NCI-H460 (cell line): ENCODE measurements around the gene TINAGL1. TPM values are rescaled to one million over a fixed set of nuclear protein-coding genes. Genes with fewer than 3 reads are reported as not detected.

Experiments
- DNase-seq: peaks from one replicate; pipeline ENCODE4 v3.0.0-alpha.2; 2016; ENCODE audit warnings: low read depth; ENCODE audit errors: extremely low read depth
- total RNA-seq: library from RNA; depleted of rRNA; stranded (reverse); fragments of >200 nt; shearing (Covaris generic); gene quantifications from 2 replicates; pipeline ENCODE4 v1.2.3, GENCODE V29; 2014

The TINAGL1 gene
- total RNA-seq, 1 experiment from 2014 or later = 0.27 TPM

DNA sequence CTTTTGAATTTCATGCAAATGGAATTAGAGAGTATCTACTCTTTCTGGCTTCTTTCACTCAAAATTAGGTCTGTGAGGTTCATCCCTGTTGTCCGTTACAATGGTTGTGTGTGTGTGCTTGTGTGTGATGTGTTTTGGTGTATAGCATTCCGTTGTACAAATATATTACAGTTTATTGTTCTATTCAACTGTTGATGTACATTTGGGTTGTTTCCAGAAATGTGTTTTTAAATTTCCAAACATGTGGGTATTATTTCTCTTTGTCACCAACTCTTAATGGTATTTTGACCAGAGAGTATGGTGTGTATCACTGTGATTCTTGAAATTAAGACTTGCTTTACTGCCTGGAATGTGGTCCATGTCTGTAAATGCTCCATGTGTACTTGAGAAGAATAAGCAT is 24.3 kb downstream of the TINAGL1 start:
- DNase-seq = no peak

DNA sequence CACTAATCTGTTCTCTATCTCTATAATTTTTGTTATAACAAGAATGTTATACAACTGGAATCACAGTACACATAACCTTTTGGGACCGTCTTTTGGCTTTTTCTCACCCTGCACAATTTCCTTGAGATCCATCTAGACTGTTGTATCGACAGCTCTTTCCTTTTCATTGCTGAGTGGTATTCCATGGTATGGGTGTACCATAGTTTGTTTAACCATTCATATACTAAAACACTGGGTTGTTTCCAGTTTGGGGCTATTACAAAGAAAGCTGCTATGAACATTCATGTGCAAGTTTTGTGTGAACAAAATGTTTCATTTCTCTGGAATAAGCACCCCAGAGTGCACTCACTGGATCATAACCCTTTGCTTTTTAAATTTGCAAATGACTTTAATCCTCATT is 25.8 kb downstream of the TINAGL1 start:
- no peak for DNase-seq

DNA sequence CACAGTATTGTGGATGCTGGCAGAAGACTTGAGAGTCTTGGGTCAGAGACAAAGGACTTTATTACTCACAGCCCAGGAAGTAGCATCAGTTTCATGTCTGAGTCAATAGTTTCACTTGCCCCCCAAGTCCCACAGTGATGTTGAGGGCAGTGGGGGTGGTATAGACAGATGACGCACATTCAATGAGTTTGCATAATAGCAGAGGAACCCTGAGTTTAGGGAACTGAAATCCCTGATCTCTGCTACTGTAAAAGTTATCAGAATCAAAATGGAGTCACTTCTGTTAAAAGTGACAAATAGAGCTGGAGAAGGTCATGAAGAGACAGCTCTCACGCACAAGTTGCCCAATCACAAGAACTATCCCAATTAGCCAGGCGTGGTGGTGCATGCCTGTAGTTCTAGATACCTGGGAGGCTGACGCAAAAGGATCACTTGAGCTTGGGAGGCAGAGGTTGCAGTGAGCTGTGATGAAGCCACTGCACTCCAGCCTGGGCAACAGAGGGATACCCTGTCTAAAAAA is 29.7 kb downstream of the TINAGL1 start:
- no peak for DNase-seq

DNA sequence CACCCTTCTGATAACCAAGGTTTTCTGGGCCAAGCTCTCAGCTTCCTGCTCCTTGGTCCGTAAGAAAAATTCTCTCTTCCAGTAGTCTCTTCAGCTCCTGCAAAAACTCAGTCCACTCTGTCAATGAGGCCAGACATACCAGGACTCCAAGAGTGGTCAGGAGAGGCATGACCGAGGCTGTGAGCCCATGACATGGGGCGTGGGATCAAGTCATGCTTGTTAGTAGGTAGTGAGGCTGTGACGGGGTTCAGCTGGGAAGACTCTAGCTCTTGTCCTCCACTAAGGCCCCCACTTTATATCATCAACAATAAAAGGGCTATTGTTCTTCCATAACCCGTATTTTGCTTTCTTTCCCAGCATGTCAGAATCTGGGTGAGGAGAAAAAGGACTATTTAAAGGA is 31.0 kb downstream of the TINAGL1 start:
- DNase-seq = no peak

DNA sequence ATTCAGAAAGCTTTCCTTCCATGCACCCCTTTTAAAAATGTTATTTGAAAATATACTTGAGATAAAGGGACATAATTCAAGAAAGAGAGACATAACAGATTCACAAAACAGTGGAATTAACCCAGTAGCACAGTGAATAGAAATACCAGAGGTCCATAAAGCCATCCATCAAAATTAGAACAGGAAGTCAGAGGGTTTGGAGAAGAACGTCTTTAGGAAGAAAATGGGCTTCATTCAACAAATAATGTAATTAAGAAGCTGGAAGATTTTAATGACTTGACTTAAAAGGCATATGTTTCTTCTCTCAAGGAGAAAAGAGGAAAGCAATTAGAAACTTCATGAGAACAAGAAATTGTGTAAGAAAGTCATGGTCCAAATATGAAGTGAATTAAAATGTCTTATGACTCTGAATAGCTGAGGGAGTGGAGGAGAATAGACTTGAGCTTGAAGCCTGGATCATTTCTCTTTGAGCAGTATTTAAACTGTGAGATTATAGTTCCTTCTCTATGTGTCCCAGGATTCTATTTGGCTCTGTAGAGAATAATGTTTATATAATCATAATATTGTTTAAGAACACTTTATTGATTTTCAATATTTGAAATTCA is 33.3 kb downstream of the TINAGL1 start:
- no peak for DNase-seq

DNA sequence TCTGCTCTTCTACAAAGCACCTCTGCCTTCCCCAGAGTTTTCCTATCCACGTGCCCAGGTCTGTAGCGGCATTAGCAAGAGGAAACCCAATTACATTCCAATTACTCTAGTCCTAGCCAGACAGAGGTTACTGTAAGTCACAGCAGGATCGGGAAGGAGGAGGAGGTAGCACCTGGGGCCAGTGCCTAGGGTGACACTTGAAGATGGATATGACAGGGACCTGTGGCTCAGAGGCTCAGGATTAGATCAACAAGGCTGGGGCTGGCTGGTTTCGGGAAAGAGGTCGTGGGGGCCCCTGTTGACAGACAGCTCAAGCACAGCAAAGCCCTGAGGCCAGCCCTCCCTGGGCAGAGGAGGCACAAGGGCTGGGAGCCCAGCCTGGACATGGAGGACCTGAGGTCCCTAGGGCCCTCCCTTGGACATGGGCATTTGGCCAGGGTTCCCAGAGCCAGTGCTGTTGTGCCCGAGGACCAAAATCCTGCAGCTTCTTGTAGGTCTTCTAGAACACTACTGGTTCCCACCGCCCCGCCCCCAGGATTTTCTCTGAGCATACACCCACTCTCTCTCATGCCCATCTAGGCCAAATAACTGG is 38.2 kb downstream of the TINAGL1 start:
- DNase-seq = no peak

DNA sequence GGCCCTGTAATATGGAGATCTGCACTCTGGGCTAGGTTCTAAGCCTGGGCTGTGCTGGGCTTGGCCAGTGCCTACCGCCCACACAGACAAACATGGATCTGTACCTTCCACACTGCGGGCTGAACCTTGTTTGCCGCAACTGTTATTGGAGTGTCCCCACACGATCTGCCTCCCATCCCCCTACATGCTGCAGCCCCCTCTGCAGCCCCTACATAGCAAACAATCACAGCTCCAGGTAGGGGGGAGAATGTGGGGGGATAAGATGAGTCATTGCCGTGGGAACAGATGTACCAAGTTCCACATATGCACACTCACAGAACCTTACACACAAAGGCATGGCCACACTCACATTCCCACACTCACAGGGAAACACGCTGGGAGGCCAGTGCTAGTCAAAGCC is 39.1 kb downstream of the TINAGL1 start:
- DNase-seq = no peak

DNA sequence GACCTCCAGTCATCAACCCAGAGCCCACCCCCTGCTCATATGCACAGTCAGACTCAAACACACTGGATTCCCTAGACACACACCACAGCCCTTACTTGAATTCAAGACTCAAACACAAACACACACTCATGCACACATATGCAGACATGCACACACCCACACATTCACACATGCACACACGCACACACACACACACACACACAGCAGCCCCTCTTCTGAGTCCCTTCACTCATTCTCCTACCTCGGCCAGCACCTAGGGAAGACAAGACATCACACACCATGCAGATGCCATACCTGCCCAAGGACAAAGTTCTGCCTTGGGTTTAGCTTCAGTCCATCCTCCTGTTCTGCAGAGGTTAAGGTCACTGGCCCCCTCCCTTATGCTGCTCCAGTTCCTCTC is 39.6 kb downstream of the TINAGL1 start:
- no peak for DNase-seq

DNA sequence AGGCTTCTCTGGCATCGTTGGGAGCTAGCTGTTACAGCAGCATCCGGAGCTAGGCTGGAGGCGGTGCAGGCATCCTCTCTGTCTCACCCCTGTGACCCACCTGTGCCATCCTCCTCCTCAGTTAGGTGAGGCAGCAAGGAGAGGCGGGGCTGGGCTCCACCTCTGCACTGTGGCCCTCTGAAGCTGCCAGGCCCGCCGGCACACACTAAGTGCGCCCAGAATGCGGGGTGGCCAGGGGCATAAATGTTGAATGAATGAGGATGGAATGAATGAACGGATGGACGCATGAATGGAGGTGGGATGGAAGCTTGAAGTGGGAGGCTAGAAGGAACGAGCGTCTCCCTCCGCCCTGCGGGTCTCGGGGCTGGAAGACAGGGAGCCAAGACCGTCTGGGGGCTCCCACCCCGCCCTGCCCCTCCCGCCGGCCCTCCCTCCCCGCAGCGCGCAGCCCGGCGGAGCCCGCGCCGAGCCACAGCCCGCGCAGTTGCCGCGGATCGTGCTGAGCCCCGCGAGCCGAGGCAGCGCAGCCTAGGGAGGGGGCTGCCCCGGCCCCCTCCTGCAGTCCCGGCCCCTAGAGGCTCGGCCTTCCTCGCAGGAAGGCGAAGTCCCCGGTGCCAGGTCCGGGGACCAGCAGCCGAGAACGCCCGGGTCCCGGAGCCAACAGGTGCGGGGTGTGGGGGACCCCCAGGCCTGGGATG is 41.1 kb downstream of the TINAGL1 start, which contains the start of gene HCRTR1:
TSS of gene HCRTR1 (plus strand) at position 472 of the 698 bp plus-strand sequence. CDS start 1,504 bp downstream, outside the sequence.
- no peak for DNase-seq

DNA sequence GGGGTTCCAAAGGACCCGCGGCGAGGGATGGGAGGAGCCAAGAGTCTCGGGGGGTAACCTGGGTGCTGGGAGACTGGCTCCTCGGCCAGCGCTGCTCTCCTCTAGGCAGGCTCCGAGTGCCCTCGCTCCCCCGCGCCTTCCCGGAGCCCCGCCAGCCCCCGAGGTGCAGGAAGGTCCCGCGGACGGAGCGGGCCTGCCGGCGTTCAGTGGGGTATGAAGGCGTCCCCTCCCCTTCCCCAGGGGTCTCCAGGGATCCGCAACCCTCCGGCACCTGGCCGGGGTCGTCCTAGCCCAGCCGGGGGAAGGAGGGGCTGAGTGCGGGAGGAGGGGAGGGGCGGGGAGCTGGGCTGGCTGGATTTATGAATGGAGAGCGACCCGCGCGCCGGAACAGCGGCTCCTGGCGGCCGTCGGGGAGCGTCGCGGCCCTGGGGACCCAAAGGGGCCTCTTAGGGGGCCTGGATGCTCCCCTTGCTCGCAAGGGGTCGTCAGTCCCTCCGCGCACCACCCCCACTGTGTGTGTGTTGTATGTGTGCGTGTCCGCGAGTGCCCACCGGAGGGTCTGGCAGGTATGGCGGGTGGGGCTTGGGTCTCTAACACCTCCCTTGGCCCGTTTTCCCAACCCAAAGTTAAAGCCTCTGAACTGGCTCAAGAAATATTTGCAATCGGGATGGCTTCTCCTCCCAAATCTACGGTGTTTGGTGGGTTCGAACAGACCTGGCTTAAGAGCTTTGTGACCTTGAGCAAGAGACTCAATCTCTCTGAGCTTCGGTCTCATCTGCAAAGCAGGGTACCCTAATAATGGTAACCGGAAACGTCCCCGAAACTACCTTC is 41.8 kb downstream of the TINAGL1 start:
- DNase-seq = peak; percentile 7

DNA sequence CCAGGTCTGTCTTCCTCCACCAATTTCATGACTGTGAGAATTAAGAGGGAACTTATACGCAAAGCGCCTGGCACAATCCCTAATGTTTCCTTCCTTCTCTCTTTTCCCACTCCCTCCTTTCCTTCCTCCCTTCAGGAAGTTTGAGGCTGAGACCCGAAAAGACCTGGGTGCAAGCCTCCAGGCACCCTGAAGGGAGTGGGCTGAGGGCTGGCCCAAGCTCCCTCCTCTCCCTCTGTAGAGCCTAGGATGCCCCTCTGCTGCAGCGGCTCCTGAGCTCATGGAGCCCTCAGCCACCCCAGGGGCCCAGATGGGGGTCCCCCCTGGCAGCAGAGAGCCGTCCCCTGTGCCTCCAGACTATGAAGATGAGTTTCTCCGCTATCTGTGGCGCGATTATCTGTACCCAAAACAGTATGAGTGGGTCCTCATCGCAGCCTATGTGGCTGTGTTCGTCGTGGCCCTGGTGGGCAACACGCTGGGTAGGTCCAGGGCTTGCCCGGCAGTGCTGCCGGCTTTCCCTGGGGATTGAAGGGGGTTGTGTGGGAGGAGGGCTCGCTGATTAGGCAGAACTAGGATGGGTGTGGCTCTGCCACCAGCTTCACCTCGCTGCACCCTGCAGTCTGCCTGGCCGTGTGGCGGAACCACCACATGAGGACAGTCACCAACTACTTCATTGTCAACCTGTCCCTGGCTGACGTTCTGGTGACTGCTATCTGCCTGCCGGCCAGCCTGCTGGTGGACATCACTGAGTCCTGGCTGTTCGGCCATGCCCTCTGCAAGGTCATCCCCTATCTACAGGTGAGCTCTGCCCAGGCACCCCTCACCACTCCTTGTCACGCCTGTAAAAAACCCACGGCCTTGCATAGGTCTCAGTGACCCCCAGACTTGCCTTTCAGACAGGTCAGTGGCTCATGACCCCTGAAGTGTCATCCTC is 42.9 kb downstream of the TINAGL1 start:
- no peak for DNase-seq

DNA sequence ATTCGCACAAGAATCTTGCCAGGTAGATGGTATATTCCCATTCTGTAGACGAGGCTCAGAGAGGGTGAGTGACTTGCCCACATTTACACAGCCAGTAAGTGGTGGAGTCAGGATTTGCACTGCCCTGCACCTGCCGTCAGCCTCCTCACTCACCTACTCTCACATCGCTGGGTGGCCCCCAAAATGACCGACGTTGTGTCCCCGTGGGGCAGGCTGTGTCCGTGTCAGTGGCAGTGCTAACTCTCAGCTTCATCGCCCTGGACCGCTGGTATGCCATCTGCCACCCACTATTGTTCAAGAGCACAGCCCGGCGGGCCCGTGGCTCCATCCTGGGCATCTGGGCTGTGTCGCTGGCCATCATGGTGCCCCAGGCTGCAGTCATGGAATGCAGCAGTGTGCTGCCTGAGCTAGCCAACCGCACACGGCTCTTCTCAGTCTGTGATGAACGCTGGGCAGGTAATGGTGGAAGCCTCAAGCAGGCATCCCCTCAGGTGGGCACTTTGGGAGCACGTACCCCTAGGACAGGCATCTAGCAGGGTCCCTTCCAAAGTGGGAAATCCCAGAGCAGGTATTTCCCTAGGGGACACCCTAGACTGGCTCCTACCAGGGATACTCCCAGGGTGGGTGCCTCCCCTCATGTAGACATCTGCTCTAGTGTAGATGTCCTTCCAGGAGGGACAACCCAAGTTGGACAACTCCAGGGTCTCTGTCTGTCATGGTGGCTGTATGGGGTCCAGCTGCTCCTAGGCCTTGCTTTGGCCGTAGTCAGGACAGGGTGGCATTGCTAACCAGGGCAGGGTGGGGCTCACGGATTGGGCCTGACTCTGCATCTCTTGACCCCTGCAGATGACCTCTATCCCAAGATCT is 44.5 kb downstream of the TINAGL1 start:
- DNase-seq = no peak

DNA sequence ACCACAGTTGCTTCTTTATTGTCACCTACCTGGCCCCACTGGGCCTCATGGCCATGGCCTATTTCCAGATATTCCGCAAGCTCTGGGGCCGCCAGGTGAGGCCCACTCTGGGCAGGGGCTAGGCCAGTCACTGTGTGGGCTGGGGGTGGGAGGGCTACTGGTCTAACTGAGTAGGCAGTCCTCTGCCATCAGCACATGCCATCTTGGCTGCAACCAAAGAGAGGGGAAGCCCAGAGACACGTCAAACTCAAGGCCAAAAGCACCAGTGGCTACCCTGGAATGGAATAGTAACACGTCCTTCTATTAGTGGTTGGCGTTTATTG is 45.1 kb downstream of the TINAGL1 start:
- DNase-seq = no peak

DNA sequence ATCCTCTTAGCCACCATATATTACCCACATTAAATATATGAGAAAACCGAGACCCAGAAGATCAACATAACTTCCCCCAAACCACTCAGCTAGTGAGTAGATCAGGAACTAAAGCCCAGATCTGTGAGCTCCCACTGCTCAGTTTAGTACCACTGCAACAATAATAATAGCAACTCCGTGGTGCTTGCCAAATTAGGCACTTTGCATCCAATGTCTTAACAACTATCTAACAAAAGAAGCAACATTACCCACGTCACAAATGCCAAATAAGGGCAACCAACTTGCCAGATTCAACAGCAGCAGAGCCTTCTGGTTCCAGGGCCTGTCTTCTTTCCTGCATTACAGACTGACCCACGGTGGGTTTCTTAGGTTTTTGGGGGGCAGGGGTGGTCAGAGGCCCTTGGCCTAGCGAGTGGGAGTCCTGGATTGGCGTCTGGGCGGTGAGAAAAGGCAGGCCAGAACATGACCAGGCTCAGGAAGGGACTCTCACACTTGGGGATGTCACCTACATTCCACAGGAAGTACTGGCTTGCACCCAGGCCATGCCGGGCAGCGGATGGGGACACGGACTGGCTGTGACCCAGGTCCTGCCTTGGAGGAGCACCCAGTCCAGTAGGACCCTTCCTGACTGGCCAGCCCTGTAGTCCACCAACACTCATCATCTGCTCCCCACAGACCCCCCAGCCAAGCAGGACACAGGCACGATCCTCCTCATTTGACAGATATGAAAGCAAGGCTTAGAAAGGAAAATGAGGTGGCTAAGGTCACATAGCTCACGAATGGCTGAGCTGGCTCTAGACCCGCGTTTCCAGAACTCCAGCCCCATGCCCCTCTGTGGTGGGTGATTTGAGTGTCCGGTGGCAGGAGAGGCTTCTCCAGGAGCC is 45.8 kb downstream of the TINAGL1 start:
- no peak for DNase-seq

DNA sequence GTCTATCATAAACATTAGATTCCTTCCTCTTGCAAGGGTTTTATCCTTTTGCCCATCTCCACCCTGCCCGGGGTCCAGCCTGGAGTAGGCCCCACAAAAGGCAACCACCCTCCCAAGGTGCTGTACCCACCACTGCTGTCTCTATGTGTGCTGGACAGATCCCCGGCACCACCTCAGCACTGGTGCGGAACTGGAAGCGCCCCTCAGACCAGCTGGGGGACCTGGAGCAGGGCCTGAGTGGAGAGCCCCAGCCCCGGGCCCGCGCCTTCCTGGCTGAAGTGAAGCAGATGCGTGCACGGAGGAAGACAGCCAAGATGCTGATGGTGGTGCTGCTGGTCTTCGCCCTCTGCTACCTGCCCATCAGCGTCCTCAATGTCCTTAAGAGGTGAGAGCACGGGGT is 47.0 kb downstream of the TINAGL1 start:
- no peak for DNase-seq

DNA sequence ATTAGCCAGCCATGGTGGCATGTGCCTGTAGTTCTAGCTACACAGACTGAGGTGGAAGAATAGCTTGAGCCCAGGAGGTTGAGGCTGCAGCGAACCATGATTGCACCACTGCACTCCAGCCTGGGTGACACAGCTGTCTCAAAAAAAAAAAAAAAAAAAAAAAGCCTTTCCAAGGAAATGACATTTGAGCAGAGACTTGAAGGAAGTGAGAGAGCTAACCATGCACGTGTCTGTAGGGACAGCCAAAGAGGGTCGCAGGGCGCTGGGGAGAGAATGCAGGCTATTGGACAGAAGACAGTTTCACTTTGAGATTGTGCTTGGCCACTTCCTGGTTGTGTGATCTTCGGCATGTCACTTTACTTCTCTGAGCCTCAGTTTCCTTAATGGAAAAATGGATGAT is 48.0 kb downstream of the TINAGL1 start:
- no peak for DNase-seq

DNA sequence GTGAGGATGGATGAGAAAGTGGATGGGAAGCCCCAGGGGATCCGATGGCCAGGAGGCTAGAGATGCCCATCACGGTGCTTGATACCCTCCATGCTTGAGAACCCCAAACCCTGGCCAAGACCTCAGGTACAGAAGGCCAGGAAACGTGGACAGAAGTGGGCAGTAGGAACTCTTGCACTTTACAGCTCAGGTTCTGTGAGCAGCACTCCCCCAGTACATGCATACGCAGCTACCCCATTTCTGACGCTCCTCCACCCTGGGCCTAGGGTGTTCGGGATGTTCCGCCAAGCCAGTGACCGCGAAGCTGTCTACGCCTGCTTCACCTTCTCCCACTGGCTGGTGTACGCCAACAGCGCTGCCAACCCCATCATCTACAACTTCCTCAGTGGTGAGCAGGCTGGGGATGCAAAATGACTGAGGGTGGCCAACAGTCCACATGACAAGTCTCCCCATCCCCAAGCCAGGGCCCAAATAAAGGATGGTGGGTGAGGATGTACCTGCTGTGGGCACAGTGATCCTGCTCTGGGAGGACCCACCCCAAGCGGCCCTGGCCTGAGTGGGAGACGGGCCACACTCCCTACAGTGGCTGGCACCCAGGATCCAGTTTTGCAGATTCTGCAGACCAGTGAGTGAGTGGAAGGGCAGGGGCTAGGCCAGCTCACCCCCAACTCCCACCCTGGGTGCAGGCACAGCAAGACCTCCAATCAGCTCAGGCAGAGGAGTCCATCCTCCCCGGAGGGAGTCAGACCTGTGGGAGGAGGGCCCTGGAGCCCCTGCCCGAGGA is 48.6 kb downstream of the TINAGL1 start:
- no peak for DNase-seq
